H7 (cell line): Measurements from ENCODE around the gene ESPNL. TPM values are rescaled to one million over a fixed set of nuclear protein-coding genes. Genes with fewer than 3 reads are reported as not detected.
"Not testable (repeated sequence)": the region's sequence is repeated elsewhere in the genome, so short reads cannot be mapped to it uniquely, and the experiment has no call there.

Source experiments
- DNase-seq: peaks from one replicate; pipeline ENCODE4 v3.0.0; 2012
- H3K27me3 ChIP-seq: 2 replicates; pipeline ENCODE4 v1.6.0; 2011; ENCODE audit warnings: mild to moderate bottlenecking, low read length; ENCODE audit not compliant: control insufficient read depth, insufficient read depth
- H3K36me3 ChIP-seq: replicated peaks from 2 replicates; pipeline ENCODE4 v1.5.1; 2011; ENCODE audit warnings: low read length; ENCODE audit not compliant: control insufficient read depth, insufficient read depth
- H3K4me3 ChIP-seq: 2 replicates; pipeline ENCODE4 v1.5.1; 2011; ENCODE audit warnings: low read depth, mild to moderate bottlenecking, control low read depth, low read length, moderate library complexity; ENCODE audit not compliant: insufficient read depth
- total RNA-seq: library from RNA; depleted of rRNA; stranded (reverse); fragments of >200 nt; shearing (Covaris generic); gene quantifications from 2 replicates; pipeline ENCODE4 v1.2.3, GENCODE V29; 2014

ESPNL gene
- total RNA-seq, 1 experiment from 2014 or later: 1.5 TPM

- H3K27me3 ChIP-seq, DNase-seq, H3K4me3 ChIP-seq: not testable (repeated sequence)
- peaks cover 27% of the 10 kb centered on the region for H3K36me3 ChIP-seq
Observed at GRCh38 chr2:238066718-238067117, 33.4 kb upstream of the ESPNL start.

GRCh38 chr2:238067939-238068338 is 32.2 kb upstream of the ESPNL start:
- Histone ChIP-seq H3K36me3 (peaks cover 27% of the 10 kb centered on the region), H3K27me3 (no peaks in the 10 kb centered on the region), H3K4me3 (no peak overlapping the region)
- no peak for DNase-seq

- peaks cover 25% of the 10 kb centered on the region for H3K36me3 ChIP-seq
- peak; percentile 22 for DNase-seq
- H3K4me3 ChIP-seq: no peak overlapping the region
- H3K27me3 ChIP-seq: no peaks in the 10 kb centered on the region
Observed at GRCh38 chr2:238069021-238069709, 31.0 kb upstream of the ESPNL start.

GRCh38 chr2:238069877-238070276 is 30.3 kb upstream of the ESPNL start:
- Histone ChIP-seq H3K4me3 (no peak overlapping the region), H3K27me3 (no peaks in the 10 kb centered on the region), H3K36me3 (peaks cover 23% of the 10 kb centered on the region)
- DNase-seq: no peak

- DNase-seq: no peak
- Histone ChIP-seq H3K27me3 (no peaks in the 10 kb centered on the region), H3K4me3 (no peak overlapping the region), H3K36me3 (peaks cover 3% of the 10 kb centered on the region)
Observed at GRCh38 chr2:238075397-238075796, 24.7 kb upstream of the ESPNL start.

- Histone ChIP-seq H3K4me3 (no peak overlapping the region), H3K36me3 (peaks cover 9% of the 10 kb centered on the region), H3K27me3 (no peaks in the 10 kb centered on the region)
- no peak for DNase-seq
Observed at GRCh38 chr2:238077292-238077691, 22.8 kb upstream of the ESPNL start.

GRCh38 chr2:238079874-238080327 is 20.2 kb upstream of the ESPNL start:
- H3K4me3 ChIP-seq: no peak overlapping the region
- no peak for DNase-seq
- peaks cover 23% of the 10 kb centered on the region for H3K36me3 ChIP-seq
- no peaks in the 10 kb centered on the region for H3K27me3 ChIP-seq

GRCh38 chr2:238080518-238080917 is 19.6 kb upstream of the ESPNL start:
- DNase-seq: peak; percentile 63
- H3K36me3 ChIP-seq: peaks cover 23% of the 10 kb centered on the region
- no peak overlapping the region for H3K4me3 ChIP-seq
- H3K27me3 ChIP-seq: no peaks in the 10 kb centered on the region

- H3K4me3 ChIP-seq: no peak overlapping the region
- DNase-seq: no peak
- H3K27me3 ChIP-seq: no peaks in the 10 kb centered on the region
- H3K36me3 ChIP-seq: peaks cover 23% of the 10 kb centered on the region
Observed at GRCh38 chr2:238081150-238081549, 19.0 kb upstream of the ESPNL start.

- DNase-seq: no peak
- H3K4me3 ChIP-seq: no peak overlapping the region
- H3K36me3 ChIP-seq: peaks cover 25% of the 10 kb centered on the region
- H3K27me3 ChIP-seq: no peaks in the 10 kb centered on the region
Observed at GRCh38 chr2:238081561-238081960, 18.6 kb upstream of the ESPNL start.

- peaks cover 25% of the 10 kb centered on the region for H3K36me3 ChIP-seq
- peak; percentile 25 for DNase-seq
- no peak overlapping the region for H3K4me3 ChIP-seq
- H3K27me3 ChIP-seq: no peaks in the 10 kb centered on the region
Observed at GRCh38 chr2:238082151-238082550, 18.0 kb upstream of the ESPNL start.

GRCh38 chr2:238082827-238083226 is 17.3 kb upstream of the ESPNL start:
- no peak overlapping the region for H3K4me3 ChIP-seq
- peaks cover 25% of the 10 kb centered on the region for H3K36me3 ChIP-seq
- H3K27me3 ChIP-seq: no peaks in the 10 kb centered on the region
- no peak for DNase-seq

- H3K4me3 ChIP-seq: no peak overlapping the region
- no peaks in the 10 kb centered on the region for H3K27me3 ChIP-seq
- no peak for DNase-seq
- peaks cover 25% of the 10 kb centered on the region for H3K36me3 ChIP-seq
Observed at GRCh38 chr2:238083919-238084318, 16.2 kb upstream of the ESPNL start.

GRCh38 chr2:238084761-238085160 is 15.4 kb upstream of the ESPNL start:
- Histone ChIP-seq H3K4me3 (no peak overlapping the region), H3K27me3 (no peaks in the 10 kb centered on the region), H3K36me3 (peaks cover 25% of the 10 kb centered on the region)
- DNase-seq: no peak

GRCh38 chr2:238085899-238086298 is 14.2 kb upstream of the ESPNL start:
- no peak overlapping the region for H3K4me3 ChIP-seq
- peaks cover 23% of the 10 kb centered on the region for H3K36me3 ChIP-seq
- H3K27me3 ChIP-seq: no peaks in the 10 kb centered on the region
- DNase-seq: no peak

GRCh38 chr2:238087211-238087610 is 12.9 kb upstream of the ESPNL start:
- no peak overlapping the region for H3K4me3 ChIP-seq
- DNase-seq: no peak
- no peaks in the 10 kb centered on the region for H3K27me3 ChIP-seq
- peaks cover 16% of the 10 kb centered on the region for H3K36me3 ChIP-seq
